ENCODE data around the gene GGTLC1. TPM values are rescaled to one million over a fixed set of nuclear protein-coding genes. Genes with fewer than 3 reads are reported as not detected.

The GGTLC1 gene
- total and polyA plus RNA-seq, 2 of the 8 experiments (the other 6 are each of a cell fraction or from before 2014, with no cell fraction given), result not detected

DNA sequence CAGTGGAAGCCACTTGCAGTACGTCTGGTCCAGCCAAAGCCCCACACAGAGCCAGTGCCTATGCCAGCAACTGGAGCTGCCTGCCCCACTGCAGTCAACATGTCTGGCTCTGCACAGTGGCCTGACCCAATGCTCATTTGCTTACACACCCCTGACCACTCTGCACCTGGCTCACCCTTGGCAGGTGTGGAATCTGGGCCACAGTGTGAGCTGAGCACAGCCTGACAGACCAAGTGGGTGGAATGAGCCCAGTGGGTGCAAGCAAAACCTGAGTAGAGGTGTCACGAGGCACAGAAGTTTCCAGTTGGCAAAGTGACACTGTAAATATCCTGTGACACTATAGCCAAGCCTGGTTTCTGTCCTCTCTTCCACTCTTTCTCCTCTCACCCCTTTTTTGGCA, 49.5 kb downstream of the GGTLC1 start:
- no peak overlapping the region for H3K9ac ChIP-seq (replicated peaks in 1 of 4; ENCODE audit: extremely low read depth in 1 of 4, low read depth in 3 of 4, low read length in 3 of 4)
- H3K56ac ChIP-seq (replicated peaks; ENCODE audit: insufficient read length, low read depth, low read length), result no peak overlapping the region
- no peak overlapping the region for H3K4ac ChIP-seq (replicated peaks; ENCODE audit: insufficient read length, low read depth, low read length)
- POLR2A ChIA-PET (ENCODE audit: partially characterized antibody), result no interaction called here
- no peak overlapping the region for H2BK120ac ChIP-seq (replicated peaks; ENCODE audit: low read depth, low read length)
- H3K18ac ChIP-seq (ENCODE audit: extremely low read depth, low read length), result no peak overlapping the region
- H3K9me3 ChIP-seq (ENCODE audit: insufficient read depth in 2 of 2, low read depth in 1 of 2, low read length in 1 of 2), result peaks cover 0 to 4% of the 10 kb centered on the region in 2 experiments; a peak in 2 of 4 replicates
- H3K23me2 ChIP-seq (ENCODE audit: low read depth, low read length), result peaks cover 9% of the 10 kb centered on the region; the same call in 1 of the 2 replicates
- H2BK12ac ChIP-seq (ENCODE audit: low read depth, low read length), result no peak overlapping the region
- H3K4me3 ChIP-seq (ENCODE audit: extremely low read depth in 1 of 4, insufficient read depth in 2 of 4, low read depth in 3 of 4, low read length in 4 of 4), result no peak overlapping the region
- no peak for FAIRE-seq
- no peak for DNase-seq (ENCODE audit: low read depth in 1 of 2, low spot score in 2 of 2)
- no peaks in the 10 kb centered on the region for H3K79me1 ChIP-seq (ENCODE audit: low read depth, low read length)
- H3K27me3 ChIP-seq (replicated peaks in 1 of 4; ENCODE audit: control insufficient read depth in 3 of 4, extremely low read depth in 1 of 4, insufficient read depth in 3 of 4, low read length in 3 of 4), result no peaks in the 10 kb centered on the region
- H3K4me2 ChIP-seq (ENCODE audit: insufficient read depth in 1 of 2, low read depth in 2 of 2, low read length in 2 of 2), result no peak overlapping the region
- H4K8ac ChIP-seq (ENCODE audit: extremely low read depth, insufficient read depth, low read length), result no peak overlapping the region
- CTCF ChIA-PET (ENCODE audit: partially characterized antibody), result interaction anchor here (0.6 to 2.6 kb wide), 22 partner anchors 9 to 1016 kb away, joined by 3 to 24 read pairs (median 8); no protein-coding TSS in a partner anchor
- H4K5ac ChIP-seq (ENCODE audit: insufficient read length, low read depth, low read length), result no peak overlapping the region
- H2BK5ac ChIP-seq (ENCODE audit: low read depth, low read length), result no peak overlapping the region
- H3K23ac ChIP-seq (ENCODE audit: insufficient read length), result no peak overlapping the region
- H3K4me1 ChIP-seq (replicated peaks in 1 of 4; ENCODE audit: control insufficient read depth in 3 of 4, insufficient read depth in 4 of 4, low read length in 3 of 4), result no peaks in the 10 kb centered on the region
- H2AFZ ChIP-seq (ENCODE audit: low read length), result no peak overlapping the region
- WGBS, 2 experiments (ENCODE audit: extremely low coverage in 1 of 2, insufficient coverage in 1 of 2, insufficient read length in 1 of 2, insufficient replicate concordance in 2 of 2, low coverage in 1 of 2, low lambda C conversion rate in 2 of 2, missing lambda C conversion rate in 1 of 2), result 89% methylated on average over 2 of the region's 2 CpGs; no CpG with 5 or more reads in 1 of the 2 experiments
- H2BK15ac ChIP-seq (ENCODE audit: low read length), result no peak overlapping the region
- H2AK5ac ChIP-seq (ENCODE audit: low read depth, low read length), result no peak overlapping the region
- no peak overlapping the region for H3K27ac ChIP-seq (ENCODE audit: low read depth, low read length)
- H4K20me1 ChIP-seq (replicated peaks in 1 of 2; ENCODE audit: control insufficient read depth in 1 of 2, insufficient read depth in 2 of 2, low read length in 2 of 2), result no peaks in the 10 kb centered on the region
- H3K14ac ChIP-seq (ENCODE audit: insufficient read length), result no peak overlapping the region
- H3K36me3 ChIP-seq (ENCODE audit: control insufficient read depth in 2 of 4, insufficient read depth in 4 of 4, low read length in 3 of 4), result no peaks in the 10 kb centered on the region
- no peak overlapping the region for H2BK20ac ChIP-seq (ENCODE audit: low read length)
- no peaks in the 10 kb centered on the region for H3K79me2 ChIP-seq (ENCODE audit: control insufficient read depth in 1 of 2, insufficient read depth in 2 of 2, low read length in 2 of 2)
- H4K91ac ChIP-seq (replicated peaks; ENCODE audit: insufficient read length, low read length), result no peak overlapping the region
- TF ChIP-seq CHD2 (IDR thresholded peaks at IDR 0.05; ENCODE audit: low read length), result no peak
- no peak for TF ChIP-seq CTBP2 (IDR thresholded peaks at IDR 0.05; ENCODE audit: borderline replicate concordance, insufficient read depth, insufficient read length, low read length)
- TF ChIP-seq HDAC2 (IDR thresholded peaks at IDR 0.05; ENCODE audit: borderline replicate concordance in 1 of 2, low read depth in 2 of 2, low read length in 2 of 2), result no peak
- TF ChIP-seq YY1 (IDR thresholded peaks at IDR 0.05; ENCODE audit: low read depth, low read length), result no peak
- TF ChIP-seq SP4 (IDR thresholded peaks at IDR 0.05; ENCODE audit: low read length), result no peak
- TF ChIP-seq TBP (IDR thresholded peaks at IDR 0.05; ENCODE audit: low read depth, low read length), result no peak
- TF ChIP-seq NANOG (IDR thresholded peaks at IDR 0.05; ENCODE audit: insufficient read depth, low read depth, low read length, poor library complexity, severe bottlenecking), result no peak
- TF ChIP-seq EZH2 (IDR thresholded peaks at IDR 0.05; ENCODE audit: low read depth, low read length, severe bottlenecking), result no peak
- no peak for TF ChIP-seq SP1 (IDR thresholded peaks at IDR 0.05; ENCODE audit: low read depth, low read length)
- no peak for TF ChIP-seq SP2 (IDR thresholded peaks at IDR 0.05; ENCODE audit: low read length)

Measured in H1 (cell line).